Activated CD8-positive, alpha-beta T cell treated with anti-CD3 and anti-CD28 coated beads for 36 hours (primary cell): ENCODE results near the gene TUBB2B. TPM values are rescaled to one million over a fixed set of nuclear protein-coding genes. Genes with fewer than 3 reads are reported as not detected.

ENCODE experiments used
- ATAC-seq: fragments of 200-7000 bp; cut with Tn5 transposase; one replicate; pipeline ENCODE4 v1.10.0; 2021; ENCODE audit warnings: mild to moderate bottlenecking, moderate library complexity
- CTCF ChIA-PET: fragments of 350-600 bp; sonication (Branson Sonifier 250); formaldehyde crosslinking; loops from one replicate; lab custom pipeline; 2021; ENCODE audit warnings: antibody characterized with exemption; lab: Charles Lee
- POLR2A ChIA-PET: fragments of 350-600 bp; sonication (Branson Sonifier 250); formaldehyde crosslinking; loops from one replicate; lab custom pipeline; 2021; ENCODE audit warnings: antibody characterized with exemption; lab: Charles Lee
- DNase-seq: peaks from one replicate; pipeline ENCODE4 v3.0.0-alpha.2; 2020
- H3K27ac Mint-ChIP-seq: one replicate; pipeline ENCODE4 v1.8.0; 2021; ENCODE audit warnings: mild to moderate bottlenecking, mixed read lengths
- H3K27me3 Mint-ChIP-seq: one replicate; pipeline ENCODE4 v1.8.0; 2021; ENCODE audit warnings: mixed read lengths
- H3K36me3 Mint-ChIP-seq: one replicate; pipeline ENCODE4 v1.8.0; 2021; ENCODE audit warnings: low read depth, mixed read lengths
- H3K4me1 Mint-ChIP-seq: one replicate; pipeline ENCODE4 v1.8.0; 2021; ENCODE audit warnings: low read depth, mixed read lengths
- H3K4me3 Mint-ChIP-seq: one replicate; pipeline ENCODE4 v1.8.0; 2021; ENCODE audit warnings: mild to moderate bottlenecking, moderate library complexity, mixed read lengths
- H3K9me3 Mint-ChIP-seq: one replicate; pipeline ENCODE4 v1.8.0; 2021; ENCODE audit warnings: mixed read lengths
- CTCF ChIP-seq: fragments of 200-600 bp; IDR thresholded peaks from one replicate; pipeline ENCODE4 v1.8.0; 2022; ENCODE audit warnings: antibody characterized with exemption, mild to moderate bottlenecking
- intact Hi-C: fragments of 100-400 bp; cut with micrococcal nuclease; formaldehyde crosslinking; loops from one replicate; pipeline ENCODE4 v1.10.0; 2022
- total RNA-seq, 2 experiments: library from RNA; stranded (reverse); gene quantifications; one replicate each; pipeline ENCODE4 v1.2.3, GENCODE V29; 2021

Gene TUBB2B
- total RNA-seq, 2 experiments from 2014 or later, result 0.41 to 0.67 TPM

GRCh38 chr6:3252861-3253596 lies 25.6 kb upstream of the TUBB2B start:
- POLR2A ChIA-PET, result no interaction called here
- Mint-ChIP-seq H3K36me3 (no peaks in the 10 kb centered on the region), H3K4me1 (peaks cover 2% of the 10 kb centered on the region), H3K27me3 (peaks cover 27% of the 10 kb centered on the region), H3K4me3 (no peak overlapping the region), H3K27ac (no peak overlapping the region), H3K9me3 (peaks cover 3% of the 10 kb centered on the region)
- CTCF ChIA-PET, result interaction anchor here (0.5 to 2.5 kb wide), 6 partner anchors 29 to 189 kb away, joined by 3 to 16 read pairs (median 4); no protein-coding TSS in a partner anchor
- DNase-seq, result no peak
- ATAC-seq, result no peak
- TF ChIP-seq CTCF, result no peak
- intact Hi-C loops, result no loop called here

DNA sequence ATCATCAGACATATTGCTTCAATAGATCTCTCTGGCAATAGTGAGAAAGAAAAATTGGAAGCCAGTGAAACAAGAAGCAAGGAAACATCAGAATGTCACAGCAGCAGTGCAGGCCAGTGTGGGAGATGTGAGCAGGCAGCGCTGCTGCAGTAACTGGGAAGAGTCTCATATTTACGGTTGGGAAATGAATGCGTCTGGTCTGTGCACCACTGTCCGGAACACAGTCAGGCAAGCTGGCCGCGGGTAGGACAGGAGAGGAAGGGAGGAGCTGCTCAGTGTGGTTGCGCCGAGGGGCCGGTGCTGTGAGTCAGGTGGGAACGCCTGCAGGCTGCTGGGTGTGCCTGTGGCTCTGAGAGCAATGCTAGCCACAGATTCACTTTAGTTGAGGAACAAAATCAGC lies 24.9 kb upstream of the TUBB2B start:
- no peak for TF ChIP-seq CTCF
- Mint-ChIP-seq H3K4me1 (peaks cover 2% of the 10 kb centered on the region), H3K36me3 (no peaks in the 10 kb centered on the region), H3K9me3 (peaks cover 3% of the 10 kb centered on the region), H3K4me3 (no peak overlapping the region), H3K27ac (no peak overlapping the region), H3K27me3 (peaks cover 32% of the 10 kb centered on the region)
- intact Hi-C loops, result no loop called here
- ChIA-PET CTCF (interaction anchor here (0.5 to 5.4 kb wide), 20 partner anchors 10 to 188 kb away, joined by 3 to 92 read pairs (median 8); no protein-coding TSS in a partner anchor), POLR2A (interaction anchor here (1.4 kb wide), 1 partner anchor 9 kb away, joined by 3 read pairs; no protein-coding TSS in a partner anchor)
- no peak for ATAC-seq
- DNase-seq, result no peak

DNA sequence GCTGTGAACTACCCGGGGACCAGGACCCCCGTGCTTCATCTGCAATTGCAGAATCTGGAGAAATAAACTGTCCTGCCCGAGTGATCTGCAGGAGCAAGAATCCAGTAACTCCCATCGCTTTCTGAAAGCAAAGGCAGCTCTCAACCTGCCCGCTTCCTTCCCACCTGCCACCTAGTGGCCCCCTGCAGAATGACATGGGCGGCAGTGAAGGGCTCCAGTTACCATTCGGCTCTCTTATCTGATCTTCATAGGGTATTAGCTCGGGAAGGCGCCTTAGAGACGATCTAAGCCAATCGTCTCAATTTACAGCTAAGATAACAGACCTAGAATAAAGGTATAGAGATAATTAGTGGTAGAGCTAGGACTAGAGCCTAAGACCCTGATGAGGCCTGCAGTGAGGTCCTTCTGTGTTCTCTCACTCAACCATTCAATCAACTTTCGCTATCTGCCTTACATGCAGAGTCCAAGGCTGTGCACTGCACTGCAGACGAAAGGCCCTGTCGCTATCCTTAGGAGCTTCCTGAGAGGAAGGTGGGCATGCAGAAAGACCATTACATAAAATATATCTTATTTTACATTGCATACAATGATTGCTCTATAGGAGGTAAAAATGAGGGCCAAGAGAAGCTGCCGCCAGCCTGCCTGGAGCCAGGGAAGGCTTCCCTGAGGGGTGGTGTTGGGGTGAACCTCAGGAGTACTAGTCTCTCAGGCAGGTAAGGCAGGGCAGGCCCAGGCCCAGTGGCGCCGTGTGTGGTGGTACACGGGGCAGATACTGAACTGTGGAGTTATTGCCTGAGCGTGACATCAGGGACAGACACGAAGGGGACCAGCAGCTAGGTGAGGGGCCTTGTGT lies 24.2 kb upstream of the TUBB2B start:
- Mint-ChIP-seq H3K27me3 (peaks cover 30% of the 10 kb centered on the region), H3K4me1 (peaks cover 2% of the 10 kb centered on the region), H3K27ac (no peak overlapping the region), H3K4me3 (no peak overlapping the region), H3K36me3 (no peaks in the 10 kb centered on the region), H3K9me3 (peaks cover 3% of the 10 kb centered on the region)
- intact Hi-C loops, result loop anchor here (2.0 kb wide), 1 partner anchor 125 kb away; no protein-coding TSS in a partner anchor
- TF ChIP-seq CTCF, result peak; percentile 99
- POLR2A ChIA-PET, result interaction anchor here (1.1 to 1.4 kb wide), 3 partner anchors 8 to 133 kb away, joined by 3 to 5 read pairs (median 3); partner anchors contain the start of gene BPHL
- DNase-seq (peak; percentile 82), ATAC-seq (peak; percentile 97)
- CTCF ChIA-PET, result interaction anchor here (0.7 to 5.4 kb wide), 47 partner anchors 8 to 252 kb away, joined by 3 to 92 read pairs (median 4); partner anchors contain the start of gene NQO2

GRCh38 chr6:3250231-3250675 lies 22.8 kb upstream of the TUBB2B start:
- CTCF ChIA-PET, result interaction anchor here (1.2 to 5.4 kb wide), 14 partner anchors 10 to 137 kb away, joined by 3 to 92 read pairs (median 9); no protein-coding TSS in a partner anchor
- Mint-ChIP-seq H3K9me3 (peaks cover 3% of the 10 kb centered on the region), H3K4me3 (no peak overlapping the region), H3K4me1 (peaks cover 2% of the 10 kb centered on the region), H3K27ac (no peak overlapping the region), H3K36me3 (no peaks in the 10 kb centered on the region), H3K27me3 (peaks cover 32% of the 10 kb centered on the region)
- intact Hi-C loops, result loop anchor here (2.0 kb wide), 1 partner anchor 123 kb away; no protein-coding TSS in a partner anchor
- no peak for TF ChIP-seq CTCF
- ATAC-seq (no peak), DNase-seq (no peak)
- POLR2A ChIA-PET, result no interaction called here
